Testis (tissue), 3 donors: Measurements from ENCODE around the gene FBXO30. TPM values are rescaled to one million over a fixed set of nuclear protein-coding genes. Genes with fewer than 3 reads are reported as not detected.

Experiments
- DNase-seq: peaks from one replicate; pipeline ENCODE4 v3.0.0-alpha.2; 2019
- H3K27ac ChIP-seq, 2 donors: fragments of 200-600 bp; sonication (generic); one replicate each; pipeline ENCODE4 v1.5.1; 2019
- H3K27me3 ChIP-seq: fragments of 200-600 bp; sonication (generic); one replicate; pipeline ENCODE4 v1.5.1; 2019
- H3K36me3 ChIP-seq: fragments of 200-600 bp; sonication (generic); one replicate; pipeline ENCODE4 v1.5.1; 2017; ENCODE audit warnings: low read depth; ENCODE audit errors: missing control alignments
- H3K4me1 ChIP-seq: fragments of 200-600 bp; sonication (generic); one replicate; pipeline ENCODE4 v1.5.1; 2019
- H3K4me3 ChIP-seq, 2 donors: fragments of 200-600 bp; sonication (generic); one replicate each; pipeline ENCODE4 v1.5.1; 2017 to 2019
- H3K9me3 ChIP-seq: fragments of 200-600 bp; sonication (generic); one replicate; pipeline ENCODE4 v1.5.1; 2017
- POLR2A ChIP-seq: fragments of 450-650 bp; IDR thresholded peaks from one replicate; pipeline ENCODE4 v1.6.1; 2017; ENCODE audit warnings: antibody characterized with exemption, mild to moderate bottlenecking, moderate library complexity
- WGBS, 2 donors: methylation state at CpG; one replicate each; pipeline ENCODE4 v1.1.5; 2018; 5-methylcytosine and 5-hydroxymethylcytosine counted together
- intact Hi-C: fragments of 100-400 bp; cut with DNase I; formaldehyde crosslinking; loops from one replicate; pipeline ENCODE4 v1.15.1; 2023; ENCODE audit warnings: low total_unique reads
- polyA plus RNA-seq: library from polyadenylated mRNA; stranded (reverse); fragments of 350-450 nt; fragmentation: Illumina TruSeq; extraction: RNeasy Lipid Tissue Mini Kit (QIAGEN cat#74804); gene quantifications from one replicate; pipeline ENCODE4 v1.2.3, GENCODE V29; 2014; ENCODE audit warnings: low read depth, low replicate concordance; ENCODE audit not compliant: insufficient read depth
- total RNA-seq, 2 donors: library from RNA; depleted of rRNA; stranded (reverse); fragments of >200 nt; gene quantifications; one replicate each; pipeline ENCODE4 v1.2.3, GENCODE V29; 2016
- TF ChIP-seq, protein P1 (sequence below), 3 experiments: fragments of 450-650 bp in 2 of 3; fragments of 200-600 bp in 1 of 3; sonication (generic) in 1 of 3; IDR thresholded peaks; one replicate each; pipeline ENCODE4 v1.5.1; 2016 to 2019; ENCODE audit warnings: antibody characterized with exemption in 3 of 3, mild to moderate bottlenecking in 2 of 3, moderate library complexity in 1 of 3

Gene FBXO30
- total and polyA plus RNA-seq, 3 donors from 2014 or later: 10.8 to 13.4 (median 11.6) TPM

DNA sequence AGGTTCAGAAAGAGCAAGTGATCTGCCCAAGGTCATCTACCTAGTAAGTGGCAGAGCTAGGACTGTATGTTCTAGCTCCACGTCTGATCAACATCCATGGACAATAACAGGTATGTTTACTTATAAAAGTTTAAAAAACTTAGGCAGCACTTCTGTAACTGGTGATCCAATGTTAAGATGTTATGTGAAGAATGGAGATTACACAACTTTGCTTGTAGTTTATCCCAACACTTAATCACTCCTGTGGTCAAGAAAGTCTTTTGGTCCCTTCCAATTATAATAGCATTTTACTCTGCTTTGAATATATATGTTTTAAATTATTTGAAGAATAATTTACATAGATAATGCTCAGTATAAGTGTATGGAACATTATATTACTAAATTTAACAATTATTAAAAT lies 4.8 kb downstream of the FBXO30 start:
- no peak overlapping the region for H3K4me3 ChIP-seq
- WGBS, 2 donors: 59 to 61% methylated on average over 1 of the region's 1 CpG

GRCh38 chr6:145809211-145809610 lies 5.4 kb downstream of the FBXO30 start:
- TF ChIP-seq POLR2A: no peak
- TF ChIP-seq, protein P1, sequence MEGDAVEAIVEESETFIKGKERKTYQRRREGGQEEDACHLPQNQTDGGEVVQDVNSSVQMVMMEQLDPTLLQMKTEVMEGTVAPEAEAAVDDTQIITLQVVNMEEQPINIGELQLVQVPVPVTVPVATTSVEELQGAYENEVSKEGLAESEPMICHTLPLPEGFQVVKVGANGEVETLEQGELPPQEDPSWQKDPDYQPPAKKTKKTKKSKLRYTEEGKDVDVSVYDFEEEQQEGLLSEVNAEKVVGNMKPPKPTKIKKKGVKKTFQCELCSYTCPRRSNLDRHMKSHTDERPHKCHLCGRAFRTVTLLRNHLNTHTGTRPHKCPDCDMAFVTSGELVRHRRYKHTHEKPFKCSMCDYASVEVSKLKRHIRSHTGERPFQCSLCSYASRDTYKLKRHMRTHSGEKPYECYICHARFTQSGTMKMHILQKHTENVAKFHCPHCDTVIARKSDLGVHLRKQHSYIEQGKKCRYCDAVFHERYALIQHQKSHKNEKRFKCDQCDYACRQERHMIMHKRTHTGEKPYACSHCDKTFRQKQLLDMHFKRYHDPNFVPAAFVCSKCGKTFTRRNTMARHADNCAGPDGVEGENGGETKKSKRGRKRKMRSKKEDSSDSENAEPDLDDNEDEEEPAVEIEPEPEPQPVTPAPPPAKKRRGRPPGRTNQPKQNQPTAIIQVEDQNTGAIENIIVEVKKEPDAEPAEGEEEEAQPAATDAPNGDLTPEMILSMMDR (IDR thresholded peaks at IDR 0.05): no peak
- H3K9me3 ChIP-seq: no peaks in the 10 kb centered on the region
- DNase-seq: no peak
- intact Hi-C loops: no loop called here
- H3K27ac ChIP-seq: no peak overlapping the region
- H3K36me3 ChIP-seq: no peaks in the 10 kb centered on the region
- H3K27me3 ChIP-seq: no peaks in the 10 kb centered on the region
- peaks cover 20% of the 10 kb centered on the region for H3K4me1 ChIP-seq
- H3K4me3 ChIP-seq: no peak overlapping the region

More for the DNA sequence above, 4.8 kb downstream of the FBXO30 start:
- Histone ChIP-seq H3K36me3 (no peaks in the 10 kb centered on the region), H3K4me1 (peaks cover 20% of the 10 kb centered on the region), H3K9me3 (no peaks in the 10 kb centered on the region), H3K27ac (no peak overlapping the region), H3K27me3 (no peaks in the 10 kb centered on the region)
- no peak for DNase-seq
- intact Hi-C loops: no loop called here
- TF ChIP-seq POLR2A: no peak

GRCh38 chr6:145808239-145808638 lies 6.4 kb downstream of the FBXO30 start:
- no peak overlapping the region for H3K4me3 ChIP-seq
- H3K27ac ChIP-seq: no peak overlapping the region
- no peaks in the 10 kb centered on the region for H3K36me3 ChIP-seq
- no peaks in the 10 kb centered on the region for H3K27me3 ChIP-seq
- H3K9me3 ChIP-seq: no peaks in the 10 kb centered on the region
- intact Hi-C loops: no loop called here
- WGBS, 2 donors: 82 to 86% methylated on average over 2 of the region's 2 CpGs
- TF ChIP-seq, protein P1 (IDR thresholded peaks at IDR 0.05): no peak
- TF ChIP-seq POLR2A: no peak
- DNase-seq: no peak
- peaks cover 20% of the 10 kb centered on the region for H3K4me1 ChIP-seq

GRCh38 chr6:145802141-145802540 lies 12.5 kb downstream of the FBXO30 start:
- Histone ChIP-seq H3K4me3 (no peak overlapping the region), H3K27me3 (no peaks in the 10 kb centered on the region), H3K36me3 (no peaks in the 10 kb centered on the region), H3K27ac (no peak overlapping the region), H3K9me3 (no peaks in the 10 kb centered on the region), H3K4me1 (no peaks in the 10 kb centered on the region)
- DNase-seq: no peak
- intact Hi-C loops: no loop called here
- TF ChIP-seq, protein P1 (IDR thresholded peaks at IDR 0.05): no peak
- no peak for TF ChIP-seq POLR2A
- WGBS, 2 donors: 97 to 100% methylated on average over 5 of the region's 5 CpGs

- H3K4me1 ChIP-seq: no peaks in the 10 kb centered on the region
- no peaks in the 10 kb centered on the region for H3K9me3 ChIP-seq
- DNase-seq: no peak
- no peak overlapping the region for H3K4me3 ChIP-seq
- TF ChIP-seq, protein P1 (IDR thresholded peaks at IDR 0.05): no peak
- TF ChIP-seq POLR2A: no peak
- no peaks in the 10 kb centered on the region for H3K27me3 ChIP-seq
- 79 to 84% methylated on average over 6 of the region's 6 CpGs for whole genome bisulfite sequencing, 2 donors
- no peak overlapping the region for H3K27ac ChIP-seq
- intact Hi-C loops: no loop called here
- no peaks in the 10 kb centered on the region for H3K36me3 ChIP-seq
Measured at GRCh38 chr6:145801021-145801420, 13.6 kb downstream of the FBXO30 start.
